Measurements from ENCODE around the gene OGFOD1.
"Not testable (repeated sequence)": the region's sequence is repeated elsewhere in the genome, so short reads cannot be mapped to it uniquely, and the experiment has no call there.

OGFOD1 gene

DNA sequence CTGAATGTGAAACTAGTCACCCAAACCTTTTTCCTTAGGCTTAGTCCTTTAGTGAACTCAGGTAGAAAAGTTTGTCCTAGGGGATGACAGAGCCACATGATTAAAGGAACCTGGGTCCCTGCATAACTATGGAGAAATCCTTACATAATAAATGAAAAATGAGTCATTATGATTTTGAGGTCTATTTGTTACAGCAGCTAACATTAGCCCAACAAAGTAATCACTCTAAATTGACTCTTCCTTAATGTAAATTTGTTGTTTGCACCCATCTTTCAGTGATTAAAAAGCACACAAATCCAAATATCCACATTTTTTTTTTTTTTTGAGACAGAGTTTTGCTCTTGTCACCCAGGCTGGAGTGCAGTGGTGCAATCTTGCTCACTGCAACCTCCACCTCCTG lies 32.0 kb downstream of the OGFOD1 start:
- Histone ChIP-seq H2AFZ (ENCODE audit: low read length) (no peak overlapping the region), H3K27me3 (ENCODE audit: insufficient read depth, low read length, poor library complexity, severe bottlenecking) (no peaks in the 10 kb centered on the region), H3K9ac (ENCODE audit: low read depth, low read length, poor library complexity, severe bottlenecking) (no peak overlapping the region), H3K36me3 (ENCODE audit: insufficient read depth, low read length) (peaks cover 20% of the 10 kb centered on the region; the same call in 1 of the 2 replicates), H3K4me3 (ENCODE audit: low read length, poor library complexity, severe bottlenecking) (no peak overlapping the region), H4K20me1 (ENCODE audit: insufficient read depth, low read length, poor library complexity, severe bottlenecking) (no peaks in the 10 kb centered on the region), H3K4me1 (ENCODE audit: insufficient read depth, low read length, poor library complexity, severe bottlenecking) (peaks cover 7% of the 10 kb centered on the region), H3F3A (ENCODE audit: low read depth) (no peaks in the 10 kb centered on the region), H3K9me2 (replicated peaks; ENCODE audit: low read depth, low read length) (no peaks in the 10 kb centered on the region), H3K9me3 (ENCODE audit: insufficient read depth, low read depth, low read length) (no peaks in the 10 kb centered on the region), H3K4me2 (ENCODE audit: low read depth, low read length, poor library complexity, severe bottlenecking) (no peak overlapping the region), H3K79me2 (ENCODE audit: insufficient read depth, low read length) (no peaks in the 10 kb centered on the region)
- TF ChIP-seq, protein P1, sequence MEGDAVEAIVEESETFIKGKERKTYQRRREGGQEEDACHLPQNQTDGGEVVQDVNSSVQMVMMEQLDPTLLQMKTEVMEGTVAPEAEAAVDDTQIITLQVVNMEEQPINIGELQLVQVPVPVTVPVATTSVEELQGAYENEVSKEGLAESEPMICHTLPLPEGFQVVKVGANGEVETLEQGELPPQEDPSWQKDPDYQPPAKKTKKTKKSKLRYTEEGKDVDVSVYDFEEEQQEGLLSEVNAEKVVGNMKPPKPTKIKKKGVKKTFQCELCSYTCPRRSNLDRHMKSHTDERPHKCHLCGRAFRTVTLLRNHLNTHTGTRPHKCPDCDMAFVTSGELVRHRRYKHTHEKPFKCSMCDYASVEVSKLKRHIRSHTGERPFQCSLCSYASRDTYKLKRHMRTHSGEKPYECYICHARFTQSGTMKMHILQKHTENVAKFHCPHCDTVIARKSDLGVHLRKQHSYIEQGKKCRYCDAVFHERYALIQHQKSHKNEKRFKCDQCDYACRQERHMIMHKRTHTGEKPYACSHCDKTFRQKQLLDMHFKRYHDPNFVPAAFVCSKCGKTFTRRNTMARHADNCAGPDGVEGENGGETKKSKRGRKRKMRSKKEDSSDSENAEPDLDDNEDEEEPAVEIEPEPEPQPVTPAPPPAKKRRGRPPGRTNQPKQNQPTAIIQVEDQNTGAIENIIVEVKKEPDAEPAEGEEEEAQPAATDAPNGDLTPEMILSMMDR (conservative IDR thresholded peaks at IDR 0.05; ENCODE audit: low read length): no peak
- no peak for TF ChIP-seq EZH2phosphoT487 (IDR thresholded peaks at IDR 0.05; ENCODE audit: borderline replicate concordance)

DNA sequence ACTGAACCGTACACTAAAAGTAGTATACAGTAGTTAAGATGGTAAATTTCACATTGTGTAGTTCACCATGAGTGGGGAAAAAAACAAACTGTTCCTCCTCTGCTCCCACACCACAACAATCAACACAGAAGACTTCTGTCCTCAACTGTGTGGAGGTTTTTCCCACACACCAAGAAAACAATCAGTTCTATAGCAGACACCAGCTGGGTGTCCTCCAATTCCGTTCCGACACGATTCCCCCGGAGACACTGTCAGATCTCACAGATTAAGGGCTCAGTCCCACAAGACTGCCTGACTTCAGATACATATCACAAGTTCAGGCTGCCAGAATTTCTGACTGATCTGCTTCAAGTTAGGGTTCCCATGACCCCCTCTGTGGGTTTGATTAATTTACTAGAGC lies 36.7 kb downstream of the OGFOD1 start:
- Histone ChIP-seq H3K9me2 (replicated peaks; ENCODE audit: low read depth, low read length) (no peaks in the 10 kb centered on the region), H3K79me2 (ENCODE audit: insufficient read depth, low read length) (no peaks in the 10 kb centered on the region), H3K4me3 (ENCODE audit: low read length, poor library complexity, severe bottlenecking) (no peak overlapping the region), H4K20me1 (ENCODE audit: insufficient read depth, low read length, poor library complexity, severe bottlenecking) (no peaks in the 10 kb centered on the region), H3K36me3 (ENCODE audit: insufficient read depth, low read length) (peaks cover 9% of the 10 kb centered on the region; the same call in 1 of the 2 replicates), H3F3A (ENCODE audit: low read depth) (no peaks in the 10 kb centered on the region), H2AFZ (ENCODE audit: low read length) (no peak overlapping the region), H3K4me1 (ENCODE audit: insufficient read depth, low read length, poor library complexity, severe bottlenecking) (no peaks in the 10 kb centered on the region), H3K9me3 (ENCODE audit: insufficient read depth, low read depth, low read length) (no peaks in the 10 kb centered on the region), H3K4me2 (ENCODE audit: low read depth, low read length, poor library complexity, severe bottlenecking) (no peak overlapping the region), H3K27me3 (ENCODE audit: insufficient read depth, low read length, poor library complexity, severe bottlenecking) (no peaks in the 10 kb centered on the region), H3K9ac (ENCODE audit: low read depth, low read length, poor library complexity, severe bottlenecking) (no peak overlapping the region)
- TF ChIP-seq, protein P1 (conservative IDR thresholded peaks at IDR 0.05; ENCODE audit: low read length): no peak
- TF ChIP-seq EZH2phosphoT487 (IDR thresholded peaks at IDR 0.05; ENCODE audit: borderline replicate concordance): no peak

- H3K4me2 ChIP-seq (ENCODE audit: low read depth, low read length, poor library complexity, severe bottlenecking); H3K9ac ChIP-seq (ENCODE audit: low read depth, low read length, poor library complexity, severe bottlenecking); H3K9me2 ChIP-seq (replicated peaks; ENCODE audit: low read depth, low read length); H3K4me1 ChIP-seq (ENCODE audit: insufficient read depth, low read length, poor library complexity, severe bottlenecking); H3K36me3 ChIP-seq (ENCODE audit: insufficient read depth, low read length); H3F3A ChIP-seq (ENCODE audit: low read depth); H3K9me3 ChIP-seq (ENCODE audit: insufficient read depth, low read depth, low read length); H3K4me3 ChIP-seq (ENCODE audit: low read length, poor library complexity, severe bottlenecking); H2AFZ ChIP-seq (ENCODE audit: low read length); H3K79me2 ChIP-seq (ENCODE audit: insufficient read depth, low read length); H3K27me3 ChIP-seq (ENCODE audit: insufficient read depth, low read length, poor library complexity, severe bottlenecking); H4K20me1 ChIP-seq (ENCODE audit: insufficient read depth, low read length, poor library complexity, severe bottlenecking): not testable (repeated sequence)
These were observed 37.5 kb downstream of the OGFOD1 start for GRCh38 chr16:56488868-56489267.

DNA sequence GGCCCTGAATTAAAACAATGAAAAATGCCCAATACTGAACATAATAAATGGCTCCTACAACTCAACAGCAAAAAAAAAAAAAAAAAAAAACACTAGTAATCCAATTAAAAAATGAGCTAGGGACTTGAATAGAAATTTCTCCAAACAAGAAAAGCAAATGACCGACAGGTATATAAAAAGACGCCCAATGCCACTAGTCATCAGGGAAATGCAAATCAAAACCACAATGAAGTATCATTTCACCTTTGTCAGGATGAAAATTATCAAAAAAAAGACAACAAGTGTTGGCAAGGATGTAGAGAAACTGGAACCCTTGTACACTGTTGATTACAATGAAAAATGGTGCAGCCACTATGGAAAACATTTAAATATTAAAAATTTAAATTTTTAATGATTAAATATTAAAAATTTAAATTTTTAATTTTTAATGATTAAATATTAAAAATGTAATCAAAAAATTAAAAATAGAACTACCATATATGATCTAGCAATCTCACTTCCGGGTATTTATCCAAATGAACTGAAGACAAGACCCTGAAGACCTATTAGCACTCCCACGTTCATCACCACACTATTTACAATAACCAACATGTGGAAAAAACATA lies 40.4 kb downstream of the OGFOD1 start:
- H3K27me3 ChIP-seq (ENCODE audit: insufficient read depth, low read length, poor library complexity, severe bottlenecking): no peaks in the 10 kb centered on the region
- H3K9ac ChIP-seq (ENCODE audit: low read depth, low read length, poor library complexity, severe bottlenecking): no peak overlapping the region
- H3K4me2 ChIP-seq (ENCODE audit: low read depth, low read length, poor library complexity, severe bottlenecking): no peak overlapping the region
- no peaks in the 10 kb centered on the region for H3F3A ChIP-seq (ENCODE audit: low read depth)
- no peaks in the 10 kb centered on the region for H3K4me1 ChIP-seq (ENCODE audit: insufficient read depth, low read length, poor library complexity, severe bottlenecking)
- no peak for TF ChIP-seq EZH2phosphoT487 (IDR thresholded peaks at IDR 0.05; ENCODE audit: borderline replicate concordance)
- TF ChIP-seq, protein P1 (conservative IDR thresholded peaks at IDR 0.05; ENCODE audit: low read length): no peak
- H3K9me3 ChIP-seq (ENCODE audit: insufficient read depth, low read depth, low read length): no peaks in the 10 kb centered on the region
- no peak overlapping the region for H3K4me3 ChIP-seq (ENCODE audit: low read length, poor library complexity, severe bottlenecking)
- H4K20me1 ChIP-seq (ENCODE audit: insufficient read depth, low read length, poor library complexity, severe bottlenecking): no peaks in the 10 kb centered on the region
- H2AFZ ChIP-seq (ENCODE audit: low read length): no peak overlapping the region
- peaks cover 9% of the 10 kb centered on the region; the same call in 1 of the 2 replicates for H3K36me3 ChIP-seq (ENCODE audit: insufficient read depth, low read length)
- H3K9me2 ChIP-seq (replicated peaks; ENCODE audit: low read depth, low read length): no peaks in the 10 kb centered on the region
- H3K79me2 ChIP-seq (ENCODE audit: insufficient read depth, low read length): no peaks in the 10 kb centered on the region

All from Loucy (cell line).